ENCODE measurements around the gene THADA.

THADA gene

GRCh38 chr2:43522177-43522576, 73.7 kb downstream of the THADA start:
- Histone ChIP-seq H3K27me3 (ENCODE audit: insufficient read depth, low read length) (no peaks in the 10 kb centered on the region), H3K9me3 (ENCODE audit: low read length) (peaks cover 3% of the 10 kb centered on the region; the same call in 1 of the 2 replicates), H3K4me2 (ENCODE audit: low read length) (no peak overlapping the region), H2AFZ (ENCODE audit: low read length) (no peak overlapping the region), H3K79me2 (ENCODE audit: insufficient read depth, low read length) (no peaks in the 10 kb centered on the region), H3K9ac (ENCODE audit: low read length) (no peak overlapping the region), H3K36me3 (ENCODE audit: insufficient read depth, low read length) (peaks cover 30% of the 10 kb centered on the region), H3K27ac (ENCODE audit: low read depth, low read length, poor library complexity, severe bottlenecking) (no peak overlapping the region), H3K9me2 (ENCODE audit: low read depth, low read length) (no peaks in the 10 kb centered on the region), H3F3A (ENCODE audit: insufficient read depth, low read length) (no peaks in the 10 kb centered on the region), H3K4me1 (ENCODE audit: insufficient read depth, low read length, severe bottlenecking) (no peaks in the 10 kb centered on the region), H4K20me1 (ENCODE audit: insufficient read depth, low read length) (no peaks in the 10 kb centered on the region), H3K4me3 (ENCODE audit: low read depth, low read length, poor library complexity, severe bottlenecking) (no peak overlapping the region)
- no peak for TF ChIP-seq EZH2 (IDR thresholded peaks at IDR 0.05; ENCODE audit: borderline replicate concordance, low read length)
- TF ChIP-seq, protein P1, sequence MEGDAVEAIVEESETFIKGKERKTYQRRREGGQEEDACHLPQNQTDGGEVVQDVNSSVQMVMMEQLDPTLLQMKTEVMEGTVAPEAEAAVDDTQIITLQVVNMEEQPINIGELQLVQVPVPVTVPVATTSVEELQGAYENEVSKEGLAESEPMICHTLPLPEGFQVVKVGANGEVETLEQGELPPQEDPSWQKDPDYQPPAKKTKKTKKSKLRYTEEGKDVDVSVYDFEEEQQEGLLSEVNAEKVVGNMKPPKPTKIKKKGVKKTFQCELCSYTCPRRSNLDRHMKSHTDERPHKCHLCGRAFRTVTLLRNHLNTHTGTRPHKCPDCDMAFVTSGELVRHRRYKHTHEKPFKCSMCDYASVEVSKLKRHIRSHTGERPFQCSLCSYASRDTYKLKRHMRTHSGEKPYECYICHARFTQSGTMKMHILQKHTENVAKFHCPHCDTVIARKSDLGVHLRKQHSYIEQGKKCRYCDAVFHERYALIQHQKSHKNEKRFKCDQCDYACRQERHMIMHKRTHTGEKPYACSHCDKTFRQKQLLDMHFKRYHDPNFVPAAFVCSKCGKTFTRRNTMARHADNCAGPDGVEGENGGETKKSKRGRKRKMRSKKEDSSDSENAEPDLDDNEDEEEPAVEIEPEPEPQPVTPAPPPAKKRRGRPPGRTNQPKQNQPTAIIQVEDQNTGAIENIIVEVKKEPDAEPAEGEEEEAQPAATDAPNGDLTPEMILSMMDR (IDR thresholded peaks at IDR 0.05; ENCODE audit: low read length) = no peak

- Histone ChIP-seq H3K4me1 (ENCODE audit: insufficient read depth, low read length, severe bottlenecking) (peaks cover under 1% of the 10 kb centered on the region), H2AFZ (ENCODE audit: low read length) (no peak overlapping the region), H3F3A (ENCODE audit: insufficient read depth, low read length) (no peaks in the 10 kb centered on the region), H3K9ac (ENCODE audit: low read length) (no peak overlapping the region), H3K9me2 (ENCODE audit: low read depth, low read length) (no peaks in the 10 kb centered on the region), H3K36me3 (ENCODE audit: insufficient read depth, low read length) (peaks cover 24% of the 10 kb centered on the region), H3K27ac (ENCODE audit: low read depth, low read length, poor library complexity, severe bottlenecking) (no peak overlapping the region), H3K27me3 (ENCODE audit: insufficient read depth, low read length) (no peaks in the 10 kb centered on the region), H3K4me2 (ENCODE audit: low read length) (no peak overlapping the region), H3K9me3 (ENCODE audit: low read length) (peaks cover 3% of the 10 kb centered on the region; the same call in 1 of the 2 replicates), H3K4me3 (ENCODE audit: low read depth, low read length, poor library complexity, severe bottlenecking) (no peak overlapping the region), H4K20me1 (ENCODE audit: insufficient read depth, low read length) (no peaks in the 10 kb centered on the region), H3K79me2 (ENCODE audit: insufficient read depth, low read length) (no peaks in the 10 kb centered on the region)
- TF ChIP-seq EZH2 (IDR thresholded peaks at IDR 0.05; ENCODE audit: borderline replicate concordance, low read length) = no peak
- TF ChIP-seq, protein P1 (IDR thresholded peaks at IDR 0.05; ENCODE audit: low read length) = no peak
Measured at GRCh38 chr2:43521568-43521967, 74.3 kb downstream of the THADA start.

DNA sequence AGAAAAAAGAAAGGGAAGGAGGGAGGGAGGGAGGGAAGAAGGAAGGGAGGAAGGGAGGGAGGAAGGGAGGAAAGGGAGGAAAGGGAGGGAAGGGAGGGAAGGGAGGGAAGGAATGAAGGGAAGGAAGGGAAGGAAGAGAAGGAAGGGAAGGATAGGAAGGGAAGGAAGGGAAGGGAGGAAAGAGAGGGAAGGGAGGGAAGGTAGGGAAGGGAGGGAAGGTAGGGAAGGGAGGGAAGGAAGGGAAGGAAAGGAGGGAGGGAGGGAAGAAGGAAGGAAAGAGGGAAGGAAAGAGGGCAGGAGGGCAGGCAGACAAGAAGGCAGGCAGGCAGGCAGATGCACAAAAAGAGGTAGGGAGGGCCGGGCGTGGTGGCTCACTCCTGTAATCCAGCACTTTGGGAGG, 74.9 kb downstream of the THADA start:
- no peak overlapping the region for H2AFZ ChIP-seq (ENCODE audit: low read length)
- no peak overlapping the region for H3K4me3 ChIP-seq (ENCODE audit: low read depth, low read length, poor library complexity, severe bottlenecking)
- no peak overlapping the region for H3K27ac ChIP-seq (ENCODE audit: low read depth, low read length, poor library complexity, severe bottlenecking)
- H3K9me2 ChIP-seq (ENCODE audit: low read depth, low read length) = no peaks in the 10 kb centered on the region
- H3K79me2 ChIP-seq (ENCODE audit: insufficient read depth, low read length) = no peaks in the 10 kb centered on the region
- peaks cover 7% of the 10 kb centered on the region for H3K4me1 ChIP-seq (ENCODE audit: insufficient read depth, low read length, severe bottlenecking)
- TF ChIP-seq, protein P1 (IDR thresholded peaks at IDR 0.05; ENCODE audit: low read length) = no peak
- no peak for TF ChIP-seq EZH2 (IDR thresholded peaks at IDR 0.05; ENCODE audit: borderline replicate concordance, low read length)
- no peak overlapping the region for H3K4me2 ChIP-seq (ENCODE audit: low read length)
- H4K20me1 ChIP-seq (ENCODE audit: insufficient read depth, low read length) = no peaks in the 10 kb centered on the region
- H3K9me3 ChIP-seq (ENCODE audit: low read length) = peaks cover 3% of the 10 kb centered on the region; the same call in 1 of the 2 replicates
- no peaks in the 10 kb centered on the region for H3K27me3 ChIP-seq (ENCODE audit: insufficient read depth, low read length)
- H3F3A ChIP-seq (ENCODE audit: insufficient read depth, low read length) = no peaks in the 10 kb centered on the region; the same call in 1 of the 2 replicates
- peaks cover 17% of the 10 kb centered on the region for H3K36me3 ChIP-seq (ENCODE audit: insufficient read depth, low read length)
- no peak overlapping the region for H3K9ac ChIP-seq (ENCODE audit: low read length)
